ENCODE data around the gene SGSM1. TPM values are rescaled to one million over a fixed set of nuclear protein-coding genes. Genes with fewer than 3 reads are reported as not detected.
"Not testable (repeated sequence)": the region's sequence is repeated elsewhere in the genome, so short reads cannot be mapped to it uniquely, and the experiment has no call there.

Gene SGSM1
- total RNA-seq, 4 donors from 2014 or later = 0.88 to 4.9 (median 3.0) TPM

GRCh38 chr22:24894998-24895397, 89.0 kb downstream of the SGSM1 start:
- Histone ChIP-seq H3K4me1 (peaks cover 0 to 6% of the 10 kb centered on the region in 2 donors), H3K36me3 (no peaks in the 10 kb centered on the region), H3K4me3 (no peak overlapping the region), H3K9me3 (no peaks in the 10 kb centered on the region), H3K27ac (peak overlapping the region; percentile 70 to 71), H3K27me3 (no peaks in the 10 kb centered on the region)
- peak; percentile 50 to 62 for DNase-seq
- intact Hi-C loops (cut with DNase I; ENCODE audit: low total_unique reads) = no loop called here
- no peak for TF ChIP-seq POLR2A (IDR thresholded peaks at IDR 0.05)
- no peak for TF ChIP-seq CTCF (IDR thresholded peaks at IDR 0.05)

- Histone ChIP-seq H3K4me1 (no peaks in the 10 kb centered on the region), H3K27me3 (no peaks in the 10 kb centered on the region), H3K27ac (no peak overlapping the region), H3K4me3 (no peak overlapping the region), H3K36me3 (no peaks in the 10 kb centered on the region), H3K9me3 (peaks cover 0 to 1% of the 10 kb centered on the region in 2 donors)
- TF ChIP-seq CTCF (IDR thresholded peaks at IDR 0.05) (no peak), POLR2A (IDR thresholded peaks at IDR 0.05) (no peak)
- intact Hi-C loops (cut with DNase I; ENCODE audit: low total_unique reads) = no loop called here
- no peak for DNase-seq
Measured at GRCh38 chr22:24901448-24901847, 95.4 kb downstream of the SGSM1 start.

GRCh38 chr22:24905909-24906308, 99.9 kb downstream of the SGSM1 start:
- Histone ChIP-seq H3K27me3 (no peaks in the 10 kb centered on the region), H3K9me3 (peaks cover 0 to 3% of the 10 kb centered on the region in 2 donors), H3K4me1 (no peaks in the 10 kb centered on the region), H3K36me3 (no peaks in the 10 kb centered on the region), H3K27ac (no peak overlapping the region), H3K4me3 (no peak overlapping the region)
- TF ChIP-seq CTCF (IDR thresholded peaks at IDR 0.05) (no peak), POLR2A (IDR thresholded peaks at IDR 0.05) (no peak)
- intact Hi-C loops (cut with DNase I; ENCODE audit: low total_unique reads) = no loop called here
- DNase-seq = no peak

GRCh38 chr22:24907101-24907500, 101.1 kb downstream of the SGSM1 start:
- intact Hi-C loops (cut with DNase I; ENCODE audit: low total_unique reads); H3K4me1 ChIP-seq; H3K4me3 ChIP-seq; H3K27ac ChIP-seq; H3K36me3 ChIP-seq; DNase-seq; H3K27me3 ChIP-seq; H3K9me3 ChIP-seq: not testable (repeated sequence)

- Histone ChIP-seq H3K27ac (no peak overlapping the region), H3K27me3 (no peaks in the 10 kb centered on the region), H3K4me1 (no peaks in the 10 kb centered on the region), H3K4me3 (no peak overlapping the region), H3K36me3 (no peaks in the 10 kb centered on the region), H3K9me3 (no peaks in the 10 kb centered on the region)
- TF ChIP-seq POLR2A (IDR thresholded peaks at IDR 0.05) (no peak), CTCF (IDR thresholded peaks at IDR 0.05) (no peak)
- intact Hi-C loops (cut with DNase I; ENCODE audit: low total_unique reads) = no loop called here
- DNase-seq = no peak
Measured at GRCh38 chr22:24920029-24920428, 114.0 kb downstream of the SGSM1 start.
